ENCODE data around the gene PIK3C2A. TPM values are rescaled to one million over a fixed set of nuclear protein-coding genes. Genes with fewer than 3 reads are reported as not detected.
"Not testable (repeated sequence)": the region's sequence is repeated elsewhere in the genome, so short reads cannot be mapped to it uniquely, and the experiment has no call there.

Gene PIK3C2A
- 23.3 and 29.8 TPM in 2 replicates for total RNA-seq (2014; rRNA removed; shearing (Covaris generic))

GRCh38 chr11:17207317-17208256 lies at the start of gene PIK3C2A:
Gene PIK3C2A, minus strand, starts transcription at chr11:17207986. Its CDS starts 38,245 bp downstream, at chr11:17169741.
- DNase-seq (ENCODE audit: low read depth): peak; percentile 96

GRCh38 chr11:17257196-17257595 lies 49.4 kb upstream of the PIK3C2A start:
- DNase-seq (ENCODE audit: low read depth): peak; percentile 38

- DNase-seq (ENCODE audit: low read depth): peak; percentile 79
Measured at GRCh38 chr11:17256512-17256911, 48.7 kb upstream of the PIK3C2A start.

- DNase-seq (ENCODE audit: low read depth): no peak
Measured at GRCh38 chr11:17252704-17253103, 44.9 kb upstream of the PIK3C2A start.

GRCh38 chr11:17250561-17251350 lies 43.0 kb upstream of the PIK3C2A start:
- DNase-seq (ENCODE audit: low read depth): peak; percentile 34

GRCh38 chr11:17244046-17244445 lies 36.3 kb upstream of the PIK3C2A start:
- no peak for DNase-seq (ENCODE audit: low read depth)

GRCh38 chr11:17242954-17243353 lies 35.2 kb upstream of the PIK3C2A start:
- not testable (repeated sequence) for DNase-seq (ENCODE audit: low read depth)

GRCh38 chr11:17240780-17241179 lies 33.0 kb upstream of the PIK3C2A start:
- no peak for DNase-seq (ENCODE audit: low read depth)

- not testable (repeated sequence) for DNase-seq (ENCODE audit: low read depth)
Measured at GRCh38 chr11:17239927-17240326, 32.1 kb upstream of the PIK3C2A start.

GRCh38 chr11:17238377-17238776 lies 30.6 kb upstream of the PIK3C2A start:
- no peak for DNase-seq (ENCODE audit: low read depth)

GRCh38 chr11:17233101-17233500 lies 25.3 kb upstream of the PIK3C2A start:
- DNase-seq (ENCODE audit: low read depth): no peak

GRCh38 chr11:17230867-17231851 lies 23.4 kb upstream of the PIK3C2A start:
- no peak for DNase-seq (ENCODE audit: low read depth)

GRCh38 chr11:17229481-17230152 lies 21.8 kb upstream of the PIK3C2A start:
- no peak for DNase-seq (ENCODE audit: low read depth)

GRCh38 chr11:17228186-17228925 lies 20.6 kb upstream of the PIK3C2A start:
- not testable (repeated sequence) for DNase-seq (ENCODE audit: low read depth)

GRCh38 chr11:17224727-17225126 lies 16.9 kb upstream of the PIK3C2A start:
- no peak for DNase-seq (ENCODE audit: low read depth)

GRCh38 chr11:17221968-17222367 lies 14.2 kb upstream of the PIK3C2A start:
- peak; percentile 62 for DNase-seq (ENCODE audit: low read depth)

- DNase-seq (ENCODE audit: low read depth): peak; percentile 30
Measured at GRCh38 chr11:17219016-17219415, 11.2 kb upstream of the PIK3C2A start.

- DNase-seq (ENCODE audit: low read depth): no peak
Measured at GRCh38 chr11:17218403-17218802, 10.6 kb upstream of the PIK3C2A start.

- no peak for DNase-seq (ENCODE audit: low read depth)
Measured at GRCh38 chr11:17217401-17217800, 9.6 kb upstream of the PIK3C2A start.

GRCh38 chr11:17214338-17214737 lies 6.6 kb upstream of the PIK3C2A start:
- no peak for DNase-seq (ENCODE audit: low read depth)
